NT2/D1 (cell line): ENCODE data around the gene GBP4.

Source experiments
- YY1 ChIP-seq: IDR thresholded peaks from 2 replicates; pipeline ENCODE4 v1.6.1; 2011; ENCODE audit not compliant: insufficient read length, insufficient read depth
- ZNF274 ChIP-seq: IDR thresholded peaks from 2 replicates; pipeline ENCODE4 v1.6.1; 2011; ENCODE audit warnings: mild to moderate bottlenecking, low read depth, low read length

GRCh38 chr1:89195476-89195875, 3.3 kb downstream of the GBP4 start:
- TF ChIP-seq YY1 = no peak
- no peak for TF ChIP-seq ZNF274
